Non-pigmented ciliary epithelial cell (primary cell): ENCODE results near the gene F9.

Source experiments
- DNase-seq: peaks from one replicate; pipeline ENCODE4 v3.0.0-alpha.2; 2010; ENCODE audit warnings: low read depth

F9 gene

DNA sequence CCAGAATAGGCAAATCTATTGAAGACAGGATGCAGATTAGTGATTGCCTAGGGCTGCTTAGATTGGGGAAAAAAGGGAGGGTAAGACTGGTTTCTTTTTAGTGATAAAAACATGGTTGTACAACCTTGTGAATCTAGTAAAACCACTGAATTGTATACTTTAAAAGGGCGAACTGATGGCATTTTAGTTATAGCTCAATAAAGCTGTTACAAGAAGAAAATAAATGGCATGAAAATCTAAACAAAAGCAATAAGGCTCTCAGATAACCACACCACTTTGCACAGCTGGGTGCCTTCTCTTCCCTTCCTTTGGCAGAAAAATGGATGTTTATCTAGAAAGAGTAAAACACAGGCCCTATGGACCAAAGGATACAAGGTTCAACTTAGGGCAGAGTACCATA, 69.6 kb downstream of the F9 start:
- no peak for DNase-seq
